Measurements from ENCODE around the gene DEFB129. TPM values are rescaled to one million over a fixed set of nuclear protein-coding genes. Genes with fewer than 3 reads are reported as not detected.

Gene DEFB129
- polyA plus RNA-seq, 4 donors = not detected

DNA sequence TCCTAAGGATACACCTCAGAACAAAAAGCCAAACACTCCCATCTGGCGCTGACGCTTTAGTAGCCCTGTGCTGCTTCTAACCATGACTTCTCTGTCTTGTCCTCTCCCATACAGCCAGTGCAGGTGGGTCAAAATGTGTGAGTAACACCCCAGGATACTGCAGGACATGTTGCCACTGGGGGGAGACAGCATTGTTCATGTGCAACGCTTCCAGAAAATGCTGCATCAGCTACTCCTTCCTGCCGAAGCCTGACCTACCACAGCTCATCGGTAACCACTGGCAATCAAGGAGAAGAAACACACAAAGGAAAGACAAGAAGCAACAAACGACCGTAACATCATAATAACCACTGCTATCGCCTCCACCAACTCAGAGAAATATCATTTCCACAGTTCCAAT is 31.9 kb downstream of the DEFB129 start:
- FAIRE-seq (no peak), DNase-seq (peak in 1 of 2 donors; percentile 8)
- Histone ChIP-seq H3K36me3 (ENCODE audit: control insufficient read depth in 3 of 3, insufficient read depth in 2 of 3, low read depth in 1 of 3, low read length in 3 of 3) (no peaks in the 10 kb centered on the region), H3K27ac (ENCODE audit: low read depth in 1 of 3, low read length in 2 of 3) (no peak overlapping the region), H3K27me3 (ENCODE audit: control insufficient read depth in 3 of 3, insufficient read depth in 3 of 3, low read length in 3 of 3) (peaks cover 0 to 4% (median 4%) of the 10 kb centered on the region in 3 donors), H3K4me3 (ENCODE audit: low read depth in 1 of 3, low read length in 3 of 3) (no peak overlapping the region), H3K4me1 (ENCODE audit: control insufficient read depth in 3 of 3, insufficient read depth in 2 of 3, low read depth in 1 of 3, low read length in 2 of 3) (no peaks in the 10 kb centered on the region), H3K9me3 (ENCODE audit: control insufficient read depth in 2 of 2, insufficient read depth in 1 of 2, low read depth in 1 of 2, low read length in 1 of 2) (no peaks in the 10 kb centered on the region)
- whole genome bisulfite sequencing, 3 donors = 53 to 57% (median 54%) methylated on average over 8 of the region's 8 CpGs

DNA sequence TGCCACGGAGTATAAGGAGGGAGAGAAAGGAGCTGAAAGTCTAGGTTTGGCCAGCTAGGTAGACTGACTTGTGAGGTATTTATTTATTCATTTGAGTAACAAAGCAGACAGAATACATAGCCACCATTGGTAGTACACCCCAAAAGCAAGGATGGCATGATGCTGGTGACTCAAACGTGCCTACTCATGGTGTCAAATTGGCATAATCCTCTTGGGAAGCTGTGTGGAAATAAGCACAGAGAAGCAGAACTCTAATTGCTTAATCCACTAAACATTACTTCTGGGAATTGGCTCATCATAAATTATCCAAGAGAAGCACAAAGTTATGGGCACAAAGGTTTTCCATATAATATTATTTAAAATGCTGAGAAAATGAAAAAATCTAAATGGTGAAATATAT is 32.9 kb downstream of the DEFB129 start:
- Histone ChIP-seq H3K4me3 (ENCODE audit: low read depth in 1 of 3, low read length in 3 of 3) (no peak overlapping the region), H3K27me3 (ENCODE audit: control insufficient read depth in 3 of 3, insufficient read depth in 3 of 3, low read length in 3 of 3) (peaks cover 0 to 4% (median 1%) of the 10 kb centered on the region in 3 donors), H3K4me1 (ENCODE audit: control insufficient read depth in 3 of 3, insufficient read depth in 2 of 3, low read depth in 1 of 3, low read length in 2 of 3) (no peaks in the 10 kb centered on the region), H3K9me3 (ENCODE audit: control insufficient read depth in 2 of 2, insufficient read depth in 1 of 2, low read depth in 1 of 2, low read length in 1 of 2) (no peaks in the 10 kb centered on the region), H3K27ac (ENCODE audit: low read depth in 1 of 3, low read length in 2 of 3) (no peak overlapping the region), H3K36me3 (ENCODE audit: control insufficient read depth in 3 of 3, insufficient read depth in 2 of 3, low read depth in 1 of 3, low read length in 3 of 3) (no peaks in the 10 kb centered on the region)
- FAIRE-seq = no peak
- 57 to 73% (median 68%) methylated on average over 2 of the region's 2 CpGs for WGBS, 3 donors
- no peak for DNase-seq

GRCh38 chr20:263701-264100 is 36.6 kb downstream of the DEFB129 start:
- 38 to 82% (median 66%) methylated on average over 13 of the region's 13 CpGs for WGBS, 3 donors
- Histone ChIP-seq H3K4me1 (ENCODE audit: control insufficient read depth in 3 of 3, insufficient read depth in 2 of 3, low read depth in 1 of 3, low read length in 2 of 3) (peaks cover 0 to 5% (median 2%) of the 10 kb centered on the region in 3 donors), H3K36me3 (ENCODE audit: control insufficient read depth in 3 of 3, insufficient read depth in 2 of 3, low read depth in 1 of 3, low read length in 3 of 3) (no peaks in the 10 kb centered on the region), H3K4me3 (ENCODE audit: low read depth in 1 of 3, low read length in 3 of 3) (no peak overlapping the region), H3K27ac (ENCODE audit: low read depth in 1 of 3, low read length in 2 of 3) (no peak overlapping the region), H3K9me3 (ENCODE audit: control insufficient read depth in 2 of 2, insufficient read depth in 1 of 2, low read depth in 1 of 2, low read length in 1 of 2) (no peaks in the 10 kb centered on the region), H3K27me3 (ENCODE audit: control insufficient read depth in 3 of 3, insufficient read depth in 3 of 3, low read length in 3 of 3) (peaks cover 0 to 1% (median 0%) of the 10 kb centered on the region in 3 donors)
- FAIRE-seq (no peak), DNase-seq (no peak)

DNA sequence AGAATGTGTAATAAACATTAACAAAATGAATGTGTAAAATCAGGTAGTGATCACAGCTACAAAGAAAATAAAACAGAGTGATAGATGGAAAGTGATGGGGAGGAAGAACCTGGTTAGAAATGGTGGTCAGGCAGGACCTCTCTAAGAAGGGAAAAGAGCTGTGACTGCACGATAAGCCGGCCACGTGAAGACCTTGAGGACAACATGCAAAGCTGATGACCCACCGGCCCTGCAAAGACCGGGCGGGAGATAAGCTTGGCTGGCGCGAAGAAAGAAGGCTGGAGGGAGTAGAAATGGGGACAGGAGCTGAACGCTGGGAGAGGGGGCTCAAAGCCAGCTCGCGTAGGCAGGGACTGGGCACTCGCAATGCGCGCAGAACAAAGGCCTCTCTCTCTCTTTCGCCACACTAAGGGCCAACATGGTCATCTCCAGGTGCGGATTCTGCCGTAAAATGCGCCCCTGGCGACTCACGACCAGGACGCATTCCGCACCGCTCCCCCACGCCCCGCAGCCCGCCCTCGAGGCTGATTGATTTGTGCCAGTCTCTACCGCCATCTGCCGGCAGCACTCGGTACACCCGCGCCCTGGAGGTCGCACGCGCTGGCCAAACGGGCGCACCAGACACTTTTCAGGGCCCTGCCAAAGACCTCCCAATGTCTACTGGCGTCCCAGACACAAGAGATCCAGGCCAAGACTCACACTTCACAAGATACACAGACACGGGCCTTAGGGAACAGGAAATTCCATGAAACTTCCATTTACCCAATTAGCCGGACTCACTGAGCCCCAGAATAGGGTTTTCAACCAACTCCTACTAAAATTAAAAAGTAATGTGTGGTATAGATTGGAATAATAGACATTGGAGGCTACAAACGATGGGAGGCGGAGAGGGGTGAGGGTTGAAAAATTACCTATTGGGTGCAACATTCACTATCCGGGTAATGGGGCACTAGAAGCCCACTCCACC is 39.8 kb downstream of the DEFB129 start:
- H3K4me3 ChIP-seq (ENCODE audit: low read depth in 1 of 3, low read length in 3 of 3) = peak overlapping the region in 2 of 3 donors; percentile 37 to 47
- H3K9me3 ChIP-seq (ENCODE audit: control insufficient read depth in 2 of 2, insufficient read depth in 1 of 2, low read depth in 1 of 2, low read length in 1 of 2) = no peaks in the 10 kb centered on the region
- H3K36me3 ChIP-seq (ENCODE audit: control insufficient read depth in 3 of 3, insufficient read depth in 2 of 3, low read depth in 1 of 3, low read length in 3 of 3) = peaks cover 0 to 4% (median 0%) of the 10 kb centered on the region in 3 donors
- WGBS, 3 donors = 9% methylated on average over 38 to 43 of the region's 43 CpGs
- DNase-seq = peak; percentile 62 to 89
- no peak overlapping the region for H3K27ac ChIP-seq (ENCODE audit: low read depth in 1 of 3, low read length in 2 of 3)
- no peaks in the 10 kb centered on the region for H3K27me3 ChIP-seq (ENCODE audit: control insufficient read depth in 3 of 3, insufficient read depth in 3 of 3, low read length in 3 of 3)
- peaks cover 0 to 5% (median 2%) of the 10 kb centered on the region in 3 donors for H3K4me1 ChIP-seq (ENCODE audit: control insufficient read depth in 3 of 3, insufficient read depth in 2 of 3, low read depth in 1 of 3, low read length in 2 of 3)
- FAIRE-seq = no peak

- Histone ChIP-seq H3K27ac (ENCODE audit: low read depth in 1 of 3, low read length in 2 of 3) (no peak overlapping the region), H3K9me3 (ENCODE audit: control insufficient read depth in 2 of 2, insufficient read depth in 1 of 2, low read depth in 1 of 2, low read length in 1 of 2) (no peaks in the 10 kb centered on the region), H3K36me3 (ENCODE audit: control insufficient read depth in 3 of 3, insufficient read depth in 2 of 3, low read depth in 1 of 3, low read length in 3 of 3) (peaks cover 0 to 12% (median 0%) of the 10 kb centered on the region in 3 donors), H3K4me1 (ENCODE audit: control insufficient read depth in 3 of 3, insufficient read depth in 2 of 3, low read depth in 1 of 3, low read length in 2 of 3) (peaks cover 0 to 5% (median 2%) of the 10 kb centered on the region in 3 donors), H3K4me3 (ENCODE audit: low read depth in 1 of 3, low read length in 3 of 3) (no peak overlapping the region), H3K27me3 (ENCODE audit: control insufficient read depth in 3 of 3, insufficient read depth in 3 of 3, low read length in 3 of 3) (no peaks in the 10 kb centered on the region)
- 79 to 89% (median 88%) methylated on average over 5 of the region's 5 CpGs for WGBS, 3 donors
- FAIRE-seq = no peak
- DNase-seq = no peak
Observed at GRCh38 chr20:270517-270916, 43.5 kb downstream of the DEFB129 start.

GRCh38 chr20:271069-271468 is 44.0 kb downstream of the DEFB129 start:
- H3K4me1 ChIP-seq (ENCODE audit: control insufficient read depth in 3 of 3, insufficient read depth in 2 of 3, low read depth in 1 of 3, low read length in 2 of 3) = peaks cover 0 to 5% (median 2%) of the 10 kb centered on the region in 3 donors
- no peaks in the 10 kb centered on the region for H3K9me3 ChIP-seq (ENCODE audit: control insufficient read depth in 2 of 2, insufficient read depth in 1 of 2, low read depth in 1 of 2, low read length in 1 of 2)
- FAIRE-seq (no peak), DNase-seq (no peak)
- H3K27ac ChIP-seq (ENCODE audit: low read depth in 1 of 3, low read length in 2 of 3) = no peak overlapping the region
- H3K36me3 ChIP-seq (ENCODE audit: control insufficient read depth in 3 of 3, insufficient read depth in 2 of 3, low read depth in 1 of 3, low read length in 3 of 3) = peaks cover 0 to 18% (median 0%) of the 10 kb centered on the region in 3 donors
- no peaks in the 10 kb centered on the region for H3K27me3 ChIP-seq (ENCODE audit: control insufficient read depth in 3 of 3, insufficient read depth in 3 of 3, low read length in 3 of 3)
- no peak overlapping the region for H3K4me3 ChIP-seq (ENCODE audit: low read depth in 1 of 3, low read length in 3 of 3)
- WGBS, 3 donors = 92 to 95% (median 95%) methylated on average over 4 of the region's 4 CpGs

DNA sequence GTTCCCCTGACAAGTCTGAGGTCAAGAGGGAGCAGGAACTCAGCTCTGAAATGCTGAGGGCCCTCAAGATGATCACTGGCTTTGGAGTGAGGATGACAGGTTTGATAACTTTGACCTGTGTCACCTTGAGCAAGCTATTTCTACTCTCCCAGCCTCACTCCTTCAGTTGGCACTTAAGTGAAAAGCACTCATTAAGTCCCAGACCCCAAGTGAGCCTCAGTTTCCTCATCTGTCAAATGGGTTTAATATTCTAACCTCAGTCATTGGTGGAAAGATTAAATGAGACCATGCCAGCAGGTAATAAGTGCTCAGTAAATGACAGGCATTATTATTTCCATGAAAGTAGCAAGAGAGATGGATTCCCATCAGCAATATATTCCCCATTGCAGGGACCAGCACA is 44.5 kb downstream of the DEFB129 start:
- FAIRE-seq (no peak), DNase-seq (no peak)
- Histone ChIP-seq H3K27ac (ENCODE audit: low read depth in 1 of 3, low read length in 2 of 3) (no peak overlapping the region), H3K36me3 (ENCODE audit: control insufficient read depth in 3 of 3, insufficient read depth in 2 of 3, low read depth in 1 of 3, low read length in 3 of 3) (peaks cover 0 to 20% (median 0%) of the 10 kb centered on the region in 3 donors), H3K27me3 (ENCODE audit: control insufficient read depth in 3 of 3, insufficient read depth in 3 of 3, low read length in 3 of 3) (no peaks in the 10 kb centered on the region), H3K4me1 (ENCODE audit: control insufficient read depth in 3 of 3, insufficient read depth in 2 of 3, low read depth in 1 of 3, low read length in 2 of 3) (peaks cover 0 to 5% (median 2%) of the 10 kb centered on the region in 3 donors), H3K4me3 (ENCODE audit: low read depth in 1 of 3, low read length in 3 of 3) (no peak overlapping the region), H3K9me3 (ENCODE audit: control insufficient read depth in 2 of 2, insufficient read depth in 1 of 2, low read depth in 1 of 2, low read length in 1 of 2) (no peaks in the 10 kb centered on the region)

GRCh38 chr20:272718-273117 is 45.7 kb downstream of the DEFB129 start:
- no peak for FAIRE-seq
- no peaks in the 10 kb centered on the region for H3K4me1 ChIP-seq (ENCODE audit: control insufficient read depth in 3 of 3, insufficient read depth in 2 of 3, low read depth in 1 of 3, low read length in 2 of 3)
- H3K4me3 ChIP-seq (ENCODE audit: low read depth in 1 of 3, low read length in 3 of 3) = no peak overlapping the region
- H3K9me3 ChIP-seq (ENCODE audit: control insufficient read depth in 2 of 2, insufficient read depth in 1 of 2, low read depth in 1 of 2, low read length in 1 of 2) = no peaks in the 10 kb centered on the region
- H3K27me3 ChIP-seq (ENCODE audit: control insufficient read depth in 3 of 3, insufficient read depth in 3 of 3, low read length in 3 of 3) = no peaks in the 10 kb centered on the region
- DNase-seq = no peak
- H3K27ac ChIP-seq (ENCODE audit: low read depth in 1 of 3, low read length in 2 of 3) = no peak overlapping the region
- peaks cover 0 to 32% (median 0%) of the 10 kb centered on the region in 3 donors for H3K36me3 ChIP-seq (ENCODE audit: control insufficient read depth in 3 of 3, insufficient read depth in 2 of 3, low read depth in 1 of 3, low read length in 3 of 3)
